GM19351 (cell line): ENCODE measurements around the gene TAAR9.
"Not testable (repeated sequence)": the region's sequence is repeated elsewhere in the genome, so short reads cannot be mapped to it uniquely, and the experiment has no call there.

Source experiments
- ATAC-seq: cut with Tn5 transposase; IDR thresholded peaks from one replicate; pipeline ENCODE4 v1.9.1; 2021; ENCODE audit warnings: mild to moderate bottlenecking, moderate library complexity; ENCODE audit not compliant: unreplicated experiment

TAAR9 gene

DNA sequence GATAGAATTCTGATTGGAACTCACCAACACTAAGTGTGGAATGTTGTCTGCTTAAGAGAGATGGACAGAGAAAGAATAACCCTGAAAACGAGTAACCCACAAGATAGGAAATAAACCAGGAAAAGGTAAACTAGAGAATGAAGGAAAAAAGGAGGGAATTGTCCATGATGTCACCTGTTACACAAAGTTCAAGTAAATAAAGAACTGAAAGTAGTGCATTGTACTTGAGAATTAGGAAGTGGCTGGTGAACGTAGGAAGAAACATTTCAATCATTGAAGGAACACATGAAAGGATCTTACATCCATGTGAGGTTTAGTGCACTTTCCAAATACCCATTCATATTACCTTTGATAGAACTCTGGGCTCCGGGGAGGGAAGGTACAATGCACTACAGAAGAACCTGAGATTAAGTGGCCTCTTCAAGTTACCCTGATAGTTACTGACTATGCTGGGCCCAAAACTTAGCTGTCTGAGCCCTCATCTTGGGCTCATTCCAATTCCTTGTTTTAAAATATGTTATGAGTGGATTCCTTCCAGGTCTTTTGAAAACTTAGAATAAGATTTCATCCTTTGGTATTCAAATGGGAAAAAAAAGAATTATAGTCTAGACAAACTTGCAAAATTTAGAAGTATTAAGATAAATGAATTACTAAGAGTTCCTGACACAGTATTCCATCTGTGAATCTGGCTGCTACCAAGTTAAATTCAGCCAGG, 24.1 kb upstream of the TAAR9 start:
- no peak for ATAC-seq

- no peak for ATAC-seq
Observed at GRCh38 chr6:132515386-132515785, 22.7 kb upstream of the TAAR9 start.

DNA sequence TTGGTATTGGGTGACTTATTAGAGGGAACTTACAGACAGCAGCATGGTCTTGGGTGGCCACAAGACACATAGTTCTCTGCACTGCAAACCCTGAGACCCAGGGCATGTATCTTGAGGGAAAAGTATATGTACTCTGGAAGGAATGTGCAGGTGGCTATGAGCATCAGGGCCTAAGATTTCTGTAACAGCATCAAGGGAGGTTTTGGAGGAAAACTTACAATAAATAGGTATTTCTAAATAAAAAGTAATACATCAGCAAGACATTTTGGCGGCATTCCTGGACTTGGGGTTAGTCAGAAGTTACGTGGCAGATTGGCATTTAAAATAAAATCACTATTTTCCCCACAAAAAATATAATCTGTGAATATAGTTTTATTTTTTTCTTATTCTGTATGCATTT, 17.1 kb upstream of the TAAR9 start:
- ATAC-seq = no peak

DNA sequence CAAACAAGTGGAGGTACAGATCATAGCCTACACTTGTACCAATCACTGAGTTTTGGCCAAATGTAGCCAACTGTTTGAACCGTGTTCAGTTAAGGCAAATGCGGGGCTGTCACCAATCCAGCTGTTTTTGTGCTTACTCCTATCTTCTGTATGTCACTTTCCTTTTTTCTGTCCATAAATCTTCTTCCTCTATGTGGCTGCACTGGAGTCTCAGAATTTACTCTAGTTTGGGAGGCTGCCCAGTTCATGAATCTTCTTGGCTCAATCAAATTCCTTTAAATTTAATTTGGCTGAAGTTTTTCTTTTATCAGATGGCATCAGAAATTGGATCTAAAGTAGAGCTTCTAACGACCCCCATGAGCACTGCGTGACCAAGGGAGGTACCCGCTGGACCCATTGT, 13.4 kb upstream of the TAAR9 start:
- ATAC-seq = no peak

GRCh38 chr6:132525866-132526265, 12.2 kb upstream of the TAAR9 start:
- ATAC-seq = no peak

GRCh38 chr6:132526461-132526860, 11.6 kb upstream of the TAAR9 start:
- ATAC-seq = no peak

- no peak for ATAC-seq
Observed at GRCh38 chr6:132527791-132528190, 10.3 kb upstream of the TAAR9 start.

DNA sequence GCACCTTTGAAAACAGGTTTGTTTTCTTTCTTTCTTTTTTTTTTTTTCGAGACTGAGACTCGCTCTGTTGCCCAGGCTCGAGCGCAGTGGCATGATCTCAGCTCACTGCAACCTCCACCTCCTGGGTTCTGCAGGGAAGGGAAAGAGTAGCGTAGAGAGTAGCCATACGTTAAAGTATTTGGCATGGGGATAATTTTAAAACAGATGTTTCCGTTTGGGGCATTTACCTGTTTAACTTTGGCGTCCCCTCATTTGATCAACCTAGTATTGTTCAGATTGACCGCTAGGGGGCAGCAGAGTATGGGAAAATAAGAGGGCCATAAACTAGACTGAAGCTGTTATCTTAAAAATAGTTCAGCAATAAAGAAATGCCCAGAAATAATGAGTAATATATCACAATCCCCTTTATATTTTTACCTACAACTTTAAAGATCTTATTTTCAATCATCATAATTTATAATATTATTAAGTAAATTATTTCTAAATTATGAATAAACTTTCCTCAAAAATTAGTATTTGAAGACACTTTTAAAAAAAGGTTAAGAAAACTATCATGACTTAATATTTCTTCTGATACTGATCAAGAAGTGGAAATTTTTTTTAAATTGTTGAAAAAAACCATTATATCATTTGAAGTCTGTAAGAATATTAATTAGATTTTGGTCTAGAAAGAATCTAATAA, 7.6 kb upstream of the TAAR9 start:
- ATAC-seq = peak; percentile 95

DNA sequence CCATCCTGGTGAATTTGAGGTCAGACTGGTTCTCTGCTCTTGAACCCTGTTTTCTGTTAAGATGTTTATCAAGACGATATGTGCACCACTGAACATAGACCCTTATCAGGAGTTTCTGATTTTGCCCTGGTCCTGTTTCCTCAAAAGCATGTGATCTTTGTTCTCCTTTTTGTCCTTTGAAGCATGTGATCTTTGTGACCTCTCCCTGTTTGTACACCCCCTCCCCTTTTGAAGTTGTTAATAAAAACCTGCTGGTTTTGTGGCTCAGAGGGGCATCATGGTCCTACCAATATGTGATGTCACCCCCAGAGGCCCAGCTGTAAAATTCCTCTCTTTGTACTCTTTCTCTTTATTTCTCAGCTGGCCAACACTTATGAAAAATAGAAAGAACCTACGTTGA, 3.5 kb upstream of the TAAR9 start:
- not testable (repeated sequence) for ATAC-seq

DNA sequence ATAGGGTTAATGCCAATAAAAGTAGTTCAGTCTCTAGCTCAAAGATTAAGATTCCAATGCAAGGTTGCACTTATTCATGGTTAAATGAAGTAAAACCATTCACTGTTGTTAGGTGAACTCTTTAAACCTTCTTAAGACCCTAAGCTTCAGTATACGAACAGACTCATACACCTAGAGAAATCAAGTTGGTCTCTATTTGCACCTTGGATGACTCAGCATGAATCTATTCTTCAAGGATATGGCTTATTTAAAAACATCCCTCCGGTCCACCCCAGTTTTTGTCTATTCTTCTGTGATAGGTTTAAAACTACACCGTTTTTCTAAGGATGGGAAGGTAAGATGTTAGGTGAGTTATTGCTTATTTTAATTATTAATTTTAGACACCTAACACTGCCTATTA, 932 bp upstream of the TAAR9 start:
- no peak for ATAC-seq

GRCh38 chr6:132544826-132545225, 6.7 kb downstream of the TAAR9 start:
- no peak for ATAC-seq

GRCh38 chr6:132548746-132549463, 10.8 kb downstream of the TAAR9 start:
- no peak for ATAC-seq

GRCh38 chr6:132551214-132551613, 13.1 kb downstream of the TAAR9 start:
- ATAC-seq = no peak

DNA sequence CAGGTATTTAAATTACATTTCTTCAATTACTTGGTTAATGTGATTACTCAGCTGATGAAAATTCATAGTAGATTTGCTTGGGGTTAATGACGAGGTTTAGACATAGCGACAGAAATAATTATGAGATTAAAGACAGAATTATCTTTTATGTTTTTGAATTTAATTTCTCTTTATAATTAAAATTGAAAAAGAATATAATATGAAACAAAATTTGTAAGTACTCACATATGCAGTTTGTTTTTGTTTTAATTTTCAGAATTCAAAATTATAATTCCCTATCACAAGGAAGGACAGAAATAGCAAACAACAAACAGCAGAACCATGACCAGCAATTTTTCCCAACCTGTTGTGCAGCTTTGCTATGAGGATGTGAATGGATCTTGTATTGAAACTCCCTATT, 14.3 kb downstream of the TAAR9 start, which contains the start of gene TAAR8:
Gene TAAR8 (plus strand): TSS at position 301 of the 400 bp plus-strand sequence. CDS start 21 bp downstream, at position 322.
- no peak for ATAC-seq

- ATAC-seq = not testable (repeated sequence)
Observed at GRCh38 chr6:132560087-132560486, 22.0 kb downstream of the TAAR9 start.

DNA sequence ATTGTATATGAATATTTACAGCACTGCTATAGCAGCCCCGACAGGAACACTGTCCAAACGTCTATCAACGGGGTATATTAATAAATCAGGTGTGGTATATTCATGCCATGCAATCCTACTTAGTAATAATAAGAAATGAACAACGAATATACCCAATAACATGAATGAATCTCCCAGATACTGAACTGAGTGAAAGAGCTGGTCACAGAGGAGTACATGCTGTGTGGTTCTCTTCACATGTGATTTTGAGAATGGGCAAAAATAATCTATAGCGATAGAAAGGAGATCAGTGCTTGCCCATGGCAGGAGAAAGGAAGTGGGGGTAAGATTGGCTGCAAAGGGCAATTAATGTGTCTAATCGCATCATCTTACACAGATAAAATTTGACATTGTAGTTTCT, 28.3 kb downstream of the TAAR9 start:
- no peak for ATAC-seq

GRCh38 chr6:132567566-132567965, 29.5 kb downstream of the TAAR9 start:
- no peak for ATAC-seq

- no peak for ATAC-seq
Observed at GRCh38 chr6:132568611-132569010, 30.5 kb downstream of the TAAR9 start.

DNA sequence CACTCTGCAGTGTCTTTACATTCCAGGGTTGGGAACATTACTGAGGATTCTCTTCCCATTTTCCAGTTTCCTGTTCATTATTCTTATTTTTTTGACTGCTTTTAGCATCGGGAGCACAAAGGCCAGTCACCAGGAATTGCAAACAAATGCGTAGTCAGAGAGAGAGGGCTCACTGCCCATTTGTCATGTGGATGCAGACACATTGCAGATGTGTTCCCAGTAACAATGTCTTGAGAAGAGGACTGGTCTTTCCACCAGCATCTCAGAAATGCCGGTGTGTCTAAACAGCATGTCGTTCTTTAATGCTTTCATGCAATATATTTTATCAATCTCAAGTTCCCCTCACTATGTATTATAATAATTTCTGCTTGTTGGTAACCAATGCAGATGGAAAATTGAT, 31.1 kb downstream of the TAAR9 start:
- no peak for ATAC-seq

DNA sequence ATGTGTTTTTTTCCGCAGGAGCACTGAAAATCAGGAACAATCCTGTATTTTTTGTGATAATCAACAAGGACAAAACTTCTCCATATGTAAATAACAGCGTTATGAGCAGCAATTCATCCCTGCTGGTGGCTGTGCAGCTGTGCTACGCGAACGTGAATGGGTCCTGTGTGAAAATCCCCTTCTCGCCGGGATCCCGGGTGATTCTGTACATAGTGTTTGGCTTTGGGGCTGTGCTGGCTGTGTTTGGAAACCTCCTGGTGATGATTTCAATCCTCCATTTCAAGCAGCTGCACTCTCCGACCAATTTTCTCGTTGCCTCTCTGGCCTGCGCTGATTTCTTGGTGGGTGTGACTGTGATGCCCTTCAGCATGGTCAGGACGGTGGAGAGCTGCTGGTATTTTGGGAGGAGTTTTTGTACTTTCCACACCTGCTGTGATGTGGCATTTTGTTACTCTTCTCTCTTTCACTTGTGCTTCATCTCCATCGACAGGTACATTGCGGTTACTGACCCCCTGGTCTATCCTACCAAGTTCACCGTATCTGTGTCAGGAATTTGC, 32.2 kb downstream of the TAAR9 start, which contains the start of gene TAAR6:
Gene TAAR6 (plus strand): TSS at position 102 of the 557 bp plus-strand sequence. CDS start 0 bp downstream, at position 102.
- no peak for ATAC-seq

GRCh38 chr6:132571774-132572173, 33.7 kb downstream of the TAAR9 start:
- ATAC-seq = no peak
